Gastroesophageal sphincter (tissue), 4 donors: ENCODE data around the gene TNFRSF12A. TPM values are rescaled to one million over a fixed set of nuclear protein-coding genes. Genes with fewer than 3 reads are reported as not detected.

Experiments
- ATAC-seq: fragments of 150-250 bp; one replicate; pipeline ENCODE4 v1.9.1; 2016; ENCODE audit warnings: mild to moderate bottlenecking, moderate library complexity
- H3K27ac ChIP-seq, 4 donors: fragments of 200-600 bp; sonication (generic) in 3 of 4; 1 replicate in 3 of 4; 2 replicates in 1 of 4; pipeline ENCODE4 v1.5.1; 2016 to 2019
- H3K27me3 ChIP-seq: fragments of 200-600 bp; sonication (generic); one replicate; pipeline ENCODE4 v1.5.1; 2019
- H3K36me3 ChIP-seq, 2 donors: fragments of 200-600 bp; sonication (generic); one replicate each; pipeline ENCODE4 v1.5.1; 2019; ENCODE audit warnings: control low read depth in 1 of 2
- H3K4me1 ChIP-seq, 3 donors: fragments of 200-600 bp; sonication (generic); 1 replicate in 2 of 3; 2 replicates in 1 of 3; pipeline ENCODE4 v1.5.1; 2016 to 2019; ENCODE audit warnings: control low read depth in 2 of 3
- H3K4me3 ChIP-seq, 2 donors: fragments of 200-600 bp; sonication (generic); one replicate each; pipeline ENCODE4 v1.5.1; 2019; ENCODE audit warnings: mild to moderate bottlenecking in 1 of 2, moderate library complexity in 1 of 2
- H3K9me3 ChIP-seq, 3 donors: fragments of 200-600 bp; sonication (generic); one replicate each; pipeline ENCODE4 v1.5.1; 2017 to 2019; ENCODE audit warnings: control low read depth in 2 of 3
- CTCF ChIP-seq, 4 experiments: fragments of 200-600 bp in 2 of 4; fragments of 450-650 bp in 2 of 4; sonication (generic) in 1 of 4; IDR thresholded peaks; one replicate each; pipeline ENCODE4 v1.5.1; 2017 to 2019; ENCODE audit warnings: antibody characterized with exemption in 4 of 4, mild to moderate bottlenecking in 2 of 4, moderate library complexity in 2 of 4
- EP300 ChIP-seq: sonication (generic); formaldehyde crosslinking; IDR thresholded peaks from one replicate; pipeline ENCODE4 v1.6.1; 2017; ENCODE audit warnings: antibody characterized with exemption, mild to moderate bottlenecking
- POLR2A ChIP-seq, 2 donors: fragments of 450-650 bp; IDR thresholded peaks; one replicate each; pipeline ENCODE4 v1.6.1; 2017; ENCODE audit warnings: antibody characterized with exemption in 2 of 2, mild to moderate bottlenecking in 2 of 2, moderate library complexity in 1 of 2
- POLR2AphosphoS5 ChIP-seq: sonication (generic); formaldehyde crosslinking; IDR thresholded peaks from one replicate; pipeline ENCODE4 v1.6.1; 2017; ENCODE audit warnings: antibody characterized with exemption
- WGBS, 2 donors: methylation state at CpG; one replicate each; pipeline ENCODE4 v1.1.5; 2018; ENCODE audit warnings: low coverage in 1 of 2; 5-methylcytosine and 5-hydroxymethylcytosine counted together
- total RNA-seq, 4 donors: library from RNA; depleted of rRNA; stranded (reverse); fragments of >200 nt; gene quantifications; one replicate each; pipeline ENCODE4 v1.1.0, GENCODE V29; 2016

The TNFRSF12A gene
- total RNA-seq, 4 donors from 2014 or later = 26.0 to 135 (median 72.2) TPM

- Histone ChIP-seq H3K4me1 (peaks cover 0 to 18% (median 3%) of the 10 kb centered on the region in 3 donors), H3K36me3 (no peaks in the 10 kb centered on the region), H3K4me3 (no peak overlapping the region), H3K27me3 (peaks cover 45% of the 10 kb centered on the region), H3K27ac (no peak overlapping the region), H3K9me3 (no peaks in the 10 kb centered on the region)
- WGBS, 2 donors = 17 to 70% methylated on average over 1 to 3 of the region's 8 CpGs
- no peak for ATAC-seq
- no peak for TF ChIP-seq CTCF (IDR thresholded peaks at IDR 0.05)
- TF ChIP-seq EP300 = no peak
- TF ChIP-seq POLR2A (IDR thresholded peaks at IDR 0.05) = no peak
- no peak for TF ChIP-seq POLR2AphosphoS5
Observed at GRCh38 chr16:2988590-2989099, 31.5 kb upstream of the TNFRSF12A start.

DNA sequence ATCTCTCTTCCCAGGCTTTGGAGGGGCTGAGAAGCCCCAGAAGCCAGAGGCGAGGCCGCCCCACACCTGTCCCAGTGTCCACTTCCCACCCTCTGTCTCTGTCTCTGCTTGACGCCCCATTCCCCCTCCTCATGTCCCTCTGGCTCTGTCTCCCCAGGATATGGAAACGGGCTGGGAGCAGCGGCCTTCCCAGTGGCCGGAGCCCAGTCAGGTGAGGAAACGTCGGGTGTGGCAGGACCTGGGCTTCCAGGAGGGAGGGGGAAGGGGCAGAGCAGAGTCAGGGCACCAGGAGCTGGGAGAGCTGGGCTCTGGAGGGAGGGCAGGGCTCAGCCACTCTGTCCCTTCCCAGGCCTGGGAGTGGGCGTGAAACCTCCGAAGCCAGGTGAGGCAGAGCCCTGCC lies 29.3 kb upstream of the TNFRSF12A start:
- Histone ChIP-seq H3K4me3 (no peak overlapping the region), H3K36me3 (no peaks in the 10 kb centered on the region), H3K9me3 (no peaks in the 10 kb centered on the region), H3K27ac (no peak overlapping the region), H3K4me1 (peaks cover 0 to 3% (median 0%) of the 10 kb centered on the region in 3 donors), H3K27me3 (peaks cover 57% of the 10 kb centered on the region)
- no peak for TF ChIP-seq EP300
- no peak for TF ChIP-seq POLR2A (IDR thresholded peaks at IDR 0.05)
- no peak for TF ChIP-seq CTCF (IDR thresholded peaks at IDR 0.05)
- no peak for TF ChIP-seq POLR2AphosphoS5
- WGBS, 2 donors = no CpG with 5 or more reads among the region's 10 CpGs
- ATAC-seq = no peak

- TF ChIP-seq CTCF (IDR thresholded peaks at IDR 0.05) = no peak
- ATAC-seq = no peak
- Histone ChIP-seq H3K27me3 (peaks cover 63% of the 10 kb centered on the region), H3K9me3 (no peaks in the 10 kb centered on the region), H3K4me1 (no peaks in the 10 kb centered on the region), H3K36me3 (no peaks in the 10 kb centered on the region), H3K4me3 (no peak overlapping the region), H3K27ac (no peak overlapping the region)
- 82% methylated on average over 5 of the region's 12 CpGs; no CpG with 5 or more reads in 1 of the 2 donors for WGBS, 2 donors
Observed at GRCh38 chr16:2991566-2992261, 28.5 kb upstream of the TNFRSF12A start.

- Histone ChIP-seq H3K27ac (no peak overlapping the region), H3K4me3 (no peak overlapping the region), H3K4me1 (no peaks in the 10 kb centered on the region), H3K36me3 (no peaks in the 10 kb centered on the region), H3K9me3 (no peaks in the 10 kb centered on the region), H3K27me3 (peaks cover 62% of the 10 kb centered on the region)
- no peak for TF ChIP-seq EP300
- no peak for TF ChIP-seq POLR2AphosphoS5
- TF ChIP-seq CTCF (IDR thresholded peaks at IDR 0.05) = no peak
- TF ChIP-seq POLR2A (IDR thresholded peaks at IDR 0.05) = no peak
- WGBS, 2 donors = 61% methylated on average over 7 of the region's 14 CpGs; no CpG with 5 or more reads in 1 of the 2 donors
- no peak for ATAC-seq
Observed at GRCh38 chr16:2992383-2993081, 27.6 kb upstream of the TNFRSF12A start.
